ENCODE results near the gene CACNA2D2. TPM values are rescaled to one million over a fixed set of nuclear protein-coding genes. Genes with fewer than 3 reads are reported as not detected.
A peak's percentile ranks its signal among the peaks of the same experiment; 100 is the strongest.

CACNA2D2 gene
- total RNA-seq, 1 donor from 2014 or later: 1.00 TPM

- DNase-seq (ENCODE audit: low read depth) (no peak), FAIRE-seq (no peak)
- H3K4me1 ChIP-seq (ENCODE audit: insufficient read depth, low read length): peaks cover 26% of the 10 kb centered on the region
- no peak overlapping the region for H3K9ac ChIP-seq (ENCODE audit: low read length)
- Mint-ChIP-seq H3K27me3 (ENCODE audit: low read depth, unreplicated experiment) (no peaks in the 10 kb centered on the region), H3K27ac (ENCODE audit: unreplicated experiment) (peak overlapping the region; percentile 26), H3K4me1 (ENCODE audit: low read depth, unreplicated experiment) (peaks cover 17% of the 10 kb centered on the region), H3K9me3 (ENCODE audit: unreplicated experiment) (no peaks in the 10 kb centered on the region), H3K4me3 (ENCODE audit: unreplicated experiment) (no peak overlapping the region), H3K36me3 (ENCODE audit: low read depth, unreplicated experiment) (peaks cover 3% of the 10 kb centered on the region)
- H2AFZ ChIP-seq (ENCODE audit: low read depth, low read length): no peak overlapping the region
- no peak overlapping the region for H3K27ac ChIP-seq (ENCODE audit: low read depth, low read length)
- peaks cover 14% of the 10 kb centered on the region for H4K20me1 ChIP-seq (ENCODE audit: insufficient read depth, low read length)
- H3K4me2 ChIP-seq (ENCODE audit: low read length): no peak overlapping the region
- H3K36me3 ChIP-seq (ENCODE audit: insufficient read depth, low read length): peaks cover 14% of the 10 kb centered on the region
- TF ChIP-seq EZH2 (IDR thresholded peaks at IDR 0.05; ENCODE audit: insufficient read depth, low read length): no peak
- no peak for TF ChIP-seq CTCF (IDR thresholded peaks at IDR 0.05; ENCODE audit: insufficient read depth, low read depth, low read length)
- no peaks in the 10 kb centered on the region for H3K9me3 ChIP-seq (ENCODE audit: insufficient read depth, low read depth, low read length)
- no peaks in the 10 kb centered on the region for H3K27me3 ChIP-seq (ENCODE audit: insufficient read depth, low read length)
- no peak overlapping the region for H3K4me3 ChIP-seq (ENCODE audit: insufficient read depth, low read depth, low read length)
- H3K79me2 ChIP-seq (ENCODE audit: insufficient read depth, low read length): peaks cover 36% of the 10 kb centered on the region
Measured at GRCh38 chr3:50325113-50325480, 178.3 kb downstream of the CACNA2D2 start.

DNA sequence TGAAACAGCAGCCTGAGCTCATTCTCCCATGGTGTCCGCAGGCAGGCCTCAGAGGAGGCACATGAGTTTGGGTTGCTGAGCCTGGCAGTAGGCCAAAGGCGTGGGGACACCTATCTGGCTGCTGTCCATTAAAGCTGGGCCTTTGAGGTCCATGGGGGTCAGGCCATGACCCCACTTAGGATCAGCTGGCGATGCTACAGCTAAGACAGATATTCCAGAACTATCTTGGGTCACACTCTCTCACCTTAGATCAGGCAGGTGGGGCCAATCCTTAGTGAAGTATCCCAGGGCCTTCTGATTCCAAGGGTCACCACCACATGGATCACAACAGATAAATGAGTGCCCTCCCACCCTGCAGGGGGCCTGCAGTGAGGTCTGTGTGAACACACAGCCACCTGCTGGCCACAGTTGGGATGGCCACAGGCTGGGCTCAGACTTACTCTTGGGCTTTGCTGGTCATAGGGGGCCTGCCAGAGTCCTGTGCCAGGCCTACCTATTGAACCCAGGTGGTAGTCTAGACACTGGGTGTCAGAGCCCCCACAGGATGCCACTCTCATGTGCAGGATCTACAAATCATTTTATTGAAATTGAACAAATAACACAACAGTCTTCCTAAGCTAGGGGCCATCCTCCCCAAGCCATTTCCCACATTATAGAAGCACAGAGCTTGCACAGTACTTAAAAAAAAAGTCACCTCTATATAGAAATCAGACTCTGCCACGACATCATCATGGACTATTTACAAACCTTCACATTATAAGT, 178.9 kb downstream of the CACNA2D2 start:
- FAIRE-seq: no peak
- H3K9me3 ChIP-seq (ENCODE audit: insufficient read depth, low read depth, low read length): no peaks in the 10 kb centered on the region
- Mint-ChIP-seq H3K27me3 (ENCODE audit: low read depth, unreplicated experiment) (no peaks in the 10 kb centered on the region), H3K36me3 (ENCODE audit: low read depth, unreplicated experiment) (peaks cover 6% of the 10 kb centered on the region), H3K27ac (ENCODE audit: unreplicated experiment) (no peak overlapping the region), H3K9me3 (ENCODE audit: unreplicated experiment) (no peaks in the 10 kb centered on the region), H3K4me1 (ENCODE audit: low read depth, unreplicated experiment) (peaks cover 21% of the 10 kb centered on the region), H3K4me3 (ENCODE audit: unreplicated experiment) (no peak overlapping the region)
- DNase-seq (ENCODE audit: low read depth): peak; percentile 32
- H3K36me3 ChIP-seq (ENCODE audit: insufficient read depth, low read length): peaks cover 8% of the 10 kb centered on the region
- no peak overlapping the region for H2AFZ ChIP-seq (ENCODE audit: low read depth, low read length)
- H3K27ac ChIP-seq (ENCODE audit: low read depth, low read length): no peak overlapping the region
- H3K4me3 ChIP-seq (ENCODE audit: insufficient read depth, low read depth, low read length): no peak overlapping the region
- peaks cover 30% of the 10 kb centered on the region for H3K4me1 ChIP-seq (ENCODE audit: insufficient read depth, low read length)
- no peak overlapping the region for H3K4me2 ChIP-seq (ENCODE audit: low read length)
- peaks cover 39% of the 10 kb centered on the region for H3K79me2 ChIP-seq (ENCODE audit: insufficient read depth, low read length)
- H4K20me1 ChIP-seq (ENCODE audit: insufficient read depth, low read length): peaks cover 16% of the 10 kb centered on the region
- TF ChIP-seq CTCF (IDR thresholded peaks at IDR 0.05; ENCODE audit: insufficient read depth, low read depth, low read length) (peak; percentile 92), EZH2 (IDR thresholded peaks at IDR 0.05; ENCODE audit: insufficient read depth, low read length) (no peak)
- H3K27me3 ChIP-seq (ENCODE audit: insufficient read depth, low read length): no peaks in the 10 kb centered on the region
- no peak overlapping the region for H3K9ac ChIP-seq (ENCODE audit: low read length)

GRCh38 chr3:50323614-50324199, 179.7 kb downstream of the CACNA2D2 start:
- Histone ChIP-seq H3K4me1 (ENCODE audit: insufficient read depth, low read length) (peaks cover 29% of the 10 kb centered on the region), H2AFZ (ENCODE audit: low read depth, low read length) (no peak overlapping the region), H3K9ac (ENCODE audit: low read length) (no peak overlapping the region), H3K4me2 (ENCODE audit: low read length) (no peak overlapping the region), H3K9me3 (ENCODE audit: insufficient read depth, low read depth, low read length) (no peaks in the 10 kb centered on the region), H3K4me3 (ENCODE audit: insufficient read depth, low read depth, low read length) (no peak overlapping the region), H3K27me3 (ENCODE audit: insufficient read depth, low read length) (no peaks in the 10 kb centered on the region), H4K20me1 (ENCODE audit: insufficient read depth, low read length) (peaks cover 24% of the 10 kb centered on the region), H3K79me2 (ENCODE audit: insufficient read depth, low read length) (peaks cover 47% of the 10 kb centered on the region), H3K36me3 (ENCODE audit: insufficient read depth, low read length) (peaks cover 8% of the 10 kb centered on the region), H3K27ac (ENCODE audit: low read depth, low read length) (no peak overlapping the region)
- DNase-seq (ENCODE audit: low read depth) (no peak), FAIRE-seq (no peak)
- no peaks in the 10 kb centered on the region for H3K27me3 Mint-ChIP-seq (ENCODE audit: low read depth, unreplicated experiment)
- no peak overlapping the region for H3K27ac Mint-ChIP-seq (ENCODE audit: unreplicated experiment)
- peaks cover 24% of the 10 kb centered on the region for H3K4me1 Mint-ChIP-seq (ENCODE audit: low read depth, unreplicated experiment)
- TF ChIP-seq CTCF (IDR thresholded peaks at IDR 0.05; ENCODE audit: insufficient read depth, low read depth, low read length) (no peak), EZH2 (IDR thresholded peaks at IDR 0.05; ENCODE audit: insufficient read depth, low read length) (no peak)
- no peaks in the 10 kb centered on the region for H3K9me3 Mint-ChIP-seq (ENCODE audit: unreplicated experiment)
- H3K36me3 Mint-ChIP-seq (ENCODE audit: low read depth, unreplicated experiment): peaks cover 6% of the 10 kb centered on the region
- no peak overlapping the region for H3K4me3 Mint-ChIP-seq (ENCODE audit: unreplicated experiment)
